SK-N-SH treated with all-trans-retinoic acid at 6 μM for 48 hours (cell line): ENCODE data around the gene KMT2B.

Experiments used
- ATAC-seq: fragments of 200-7000 bp; cut with Tn5 transposase; 3 replicates; pipeline ENCODE4 v1.9.1; 2020; ENCODE audit warnings: mild to moderate bottlenecking, moderate library complexity
- ARNTL ChIP-seq: fragments of 450-650 bp; formaldehyde crosslinking; IDR thresholded peaks from 2 replicates; pipeline ENCODE4 v1.5.0; 2020; ENCODE audit warnings: low read depth, mild to moderate bottlenecking, moderate library complexity, borderline replicate concordance
- CREB5 ChIP-seq: fragments of 250-450 bp; sonication (Bioruptor Pico); IDR thresholded peaks from 2 replicates; pipeline ENCODE4 v1.5.1; 2020; ENCODE audit warnings: low read depth, mild to moderate bottlenecking, moderate library complexity
- CSDC2 ChIP-seq: fragments of 250-450 bp; sonication (Bioruptor Pico); IDR thresholded peaks from 2 replicates; pipeline ENCODE4 v1.5.0; 2020; ENCODE audit warnings: mild to moderate bottlenecking, moderate library complexity
- GLIS3 ChIP-seq: fragments of 250-450 bp; sonication (Bioruptor Pico); IDR thresholded peaks from 2 replicates; pipeline ENCODE4 v1.5.0; 2020; ENCODE audit warnings: mild to moderate bottlenecking, moderate library complexity
- ISL1 ChIP-seq: fragments of 250-450 bp; sonication (Bioruptor Pico); IDR thresholded peaks from 2 replicates; pipeline ENCODE4 v2.1.2; 2022; ENCODE audit warnings: mild to moderate bottlenecking, moderate library complexity
- OSR1 ChIP-seq: fragments of 250-450 bp; sonication (Bioruptor Pico); IDR thresholded peaks from 2 replicates; pipeline ENCODE4 v1.8.0; 2022; ENCODE audit warnings: moderate library complexity, mild to moderate bottlenecking, inconsistent platforms
- PATZ1 ChIP-seq: fragments of 250-450 bp; sonication (Bioruptor Pico); IDR thresholded peaks from 2 replicates; pipeline ENCODE4 v1.8.0; 2020; ENCODE audit warnings: mild to moderate bottlenecking, moderate library complexity, borderline replicate concordance
- POU6F1 ChIP-seq: fragments of 250-450 bp; sonication (Bioruptor Pico); IDR thresholded peaks from 2 replicates; pipeline ENCODE4 v1.8.0; 2021; ENCODE audit warnings: low read depth, mild to moderate bottlenecking, moderate library complexity, borderline replicate concordance
- PPARA ChIP-seq: fragments of 250-450 bp; sonication (Bioruptor Pico); IDR thresholded peaks from 2 replicates; pipeline ENCODE4 v1.5.0; 2020; ENCODE audit warnings: mild to moderate bottlenecking, borderline replicate concordance
- RARB ChIP-seq: fragments of 250-450 bp; sonication (Bioruptor Pico); IDR thresholded peaks from 2 replicates; pipeline ENCODE4 v1.8.0; 2021; ENCODE audit warnings: mild to moderate bottlenecking, moderate library complexity
- SNAI2 ChIP-seq: fragments of 250-450 bp; sonication (Bioruptor Pico); IDR thresholded peaks from 2 replicates; pipeline ENCODE4 v1.5.0; 2020; ENCODE audit warnings: mild to moderate bottlenecking, moderate library complexity
- TCF4 ChIP-seq: fragments of 250-450 bp; sonication (Bioruptor Pico); IDR thresholded peaks from 2 replicates; pipeline ENCODE4 v1.8.0; 2021; ENCODE audit warnings: mild to moderate bottlenecking, moderate library complexity, borderline replicate concordance
- TOX ChIP-seq: fragments of 250-450 bp; sonication (Bioruptor Pico); IDR thresholded peaks from 2 replicates; pipeline ENCODE4 v1.8.0; 2021; ENCODE audit warnings: mild to moderate bottlenecking, moderate library complexity, borderline replicate concordance
- TSHZ2 ChIP-seq: fragments of 250-450 bp; sonication (Bioruptor Pico); IDR thresholded peaks from 2 replicates; pipeline ENCODE4 v1.5.0; 2020; ENCODE audit warnings: mild to moderate bottlenecking, moderate library complexity
- ZC3H10 ChIP-seq: fragments of 250-450 bp; sonication (Bioruptor Pico); IDR thresholded peaks from 2 replicates; pipeline ENCODE4 v1.5.1; 2021; ENCODE audit warnings: mild to moderate bottlenecking, moderate library complexity
- ZFP3 ChIP-seq: fragments of 250-450 bp; sonication (Bioruptor Pico); IDR thresholded peaks from 2 replicates; pipeline ENCODE4 v1.5.0; 2020; ENCODE audit warnings: mild to moderate bottlenecking, moderate library complexity
- ZFP30 ChIP-seq: fragments of 450-650 bp; formaldehyde crosslinking; IDR thresholded peaks from 2 replicates; pipeline ENCODE4 v1.5.0; 2022; ENCODE audit warnings: mild to moderate bottlenecking, moderate library complexity
- ZNF565 ChIP-seq: fragments of 450-650 bp; formaldehyde crosslinking; conservative IDR thresholded peaks from 2 replicates; pipeline ENCODE4 v1.5.0; 2020; ENCODE audit warnings: low read depth, mild to moderate bottlenecking, moderate library complexity
- ZNF70 ChIP-seq: fragments of 450-650 bp; formaldehyde crosslinking; IDR thresholded peaks from 2 replicates; pipeline ENCODE4 v1.5.0; 2020; ENCODE audit warnings: mild to moderate bottlenecking, moderate library complexity
- ZNF8 ChIP-seq: fragments of 450-650 bp; formaldehyde crosslinking; IDR thresholded peaks from 2 replicates; pipeline ENCODE4 v1.5.0; 2020; ENCODE audit warnings: mild to moderate bottlenecking, moderate library complexity

Gene KMT2B

GRCh38 chr19:35734889-35735288, 17.1 kb downstream of the KMT2B start:
- TF ChIP-seq RARB (CRISPR knock-in tag) (no peak), TCF4 (CRISPR knock-in tag) (no peak), ZFP30 (CRISPR knock-in tag) (no peak), ARNTL (CRISPR knock-in tag) (no peak), TOX (CRISPR knock-in tag) (no peak), ISL1 (no peak), CREB5 (CRISPR knock-in tag) (no peak), PPARA (CRISPR knock-in tag) (no peak), ZC3H10 (CRISPR knock-in tag) (no peak), SNAI2 (CRISPR knock-in tag) (no peak), CSDC2 (CRISPR knock-in tag) (no peak), ZNF70 (CRISPR knock-in tag) (no peak), OSR1 (no peak), POU6F1 (no peak), ZNF565 (CRISPR knock-in tag) (no peak), PATZ1 (CRISPR knock-in tag) (no peak), TSHZ2 (CRISPR knock-in tag) (no peak), ZNF8 (CRISPR knock-in tag) (no peak)
- no peak for ATAC-seq

- no peak for ATAC-seq
- TF ChIP-seq CREB5 (CRISPR knock-in tag), result no peak
- no peak for TF ChIP-seq ARNTL (CRISPR knock-in tag)
- TF ChIP-seq, all 23 proteins: peak for 0
These were observed 19.4 kb downstream of the KMT2B start for GRCh38 chr19:35736913-35737886.

- no peak for ATAC-seq
- TF ChIP-seq ZFP3 (CRISPR knock-in tag) (no peak), GLIS3 (no peak), TOX (CRISPR knock-in tag) (no peak), ARNTL (CRISPR knock-in tag) (no peak), POU6F1 (no peak), CREB5 (CRISPR knock-in tag) (no peak), RARB (CRISPR knock-in tag) (no peak), OSR1 (no peak), ZC3H10 (CRISPR knock-in tag) (no peak)
These were observed 20.5 kb downstream of the KMT2B start for GRCh38 chr19:35738021-35738886.
